Fibroblast of the aortic adventitia (primary cell): ENCODE measurements around the gene FLT1. TPM values are rescaled to one million over a fixed set of nuclear protein-coding genes. Genes with fewer than 3 reads are reported as not detected.

Experiments
- DNase-seq: peaks from one replicate; pipeline ENCODE4 v3.0.0-alpha.2; 2010; ENCODE audit warnings: low read depth
- H3K4me3 ChIP-seq: 2 replicates; pipeline ENCODE4 v1.5.1; 2011; ENCODE audit warnings: low read depth, mild to moderate bottlenecking, control low read depth, low read length, moderate library complexity
- total RNA-seq: library from RNA; depleted of rRNA; stranded (reverse); fragments of >200 nt; gene quantifications from 2 replicates; pipeline ENCODE4 v1.2.3, GENCODE V29; 2012; ENCODE audit warnings: low replicate concordance
- TF ChIP-seq, protein P1 (sequence below): IDR thresholded peaks from 2 replicates; pipeline ENCODE4 v1.5.1; 2011; ENCODE audit warnings: mild to moderate bottlenecking, low read length, control low read depth, inconsistent platforms; ENCODE audit not compliant: insufficient read depth

FLT1 gene
- total RNA-seq, 1 donor: 0.36 TPM

DNA sequence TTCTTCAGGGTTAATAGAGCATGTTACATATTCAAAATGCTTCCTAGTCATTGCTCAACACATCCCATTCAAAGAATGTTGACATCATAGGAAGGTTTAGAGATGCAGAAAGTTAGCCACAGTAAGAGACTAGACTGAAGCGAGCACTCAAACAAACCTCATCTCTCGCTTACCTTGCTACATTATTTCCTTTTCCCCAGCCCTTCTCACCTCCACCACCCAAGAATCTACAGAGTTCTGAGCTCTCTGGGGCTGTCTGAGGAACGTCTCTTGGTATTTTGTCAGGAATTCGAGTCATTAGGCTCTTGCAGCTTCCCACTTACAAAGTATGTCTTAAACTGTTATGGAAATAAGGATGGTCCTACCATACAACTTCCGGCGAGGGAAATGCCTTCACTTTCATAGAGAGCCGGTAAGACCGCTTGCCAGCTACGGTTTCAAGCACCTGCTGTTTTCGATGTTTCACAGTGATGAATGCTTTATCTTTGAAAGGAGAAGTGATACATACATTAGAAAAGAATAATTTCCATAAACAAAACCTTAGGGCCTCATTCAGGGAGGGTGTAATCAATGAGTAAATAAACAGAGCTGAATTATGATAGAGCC, 65.1 kb downstream of the FLT1 start:
- TF ChIP-seq, protein P1, sequence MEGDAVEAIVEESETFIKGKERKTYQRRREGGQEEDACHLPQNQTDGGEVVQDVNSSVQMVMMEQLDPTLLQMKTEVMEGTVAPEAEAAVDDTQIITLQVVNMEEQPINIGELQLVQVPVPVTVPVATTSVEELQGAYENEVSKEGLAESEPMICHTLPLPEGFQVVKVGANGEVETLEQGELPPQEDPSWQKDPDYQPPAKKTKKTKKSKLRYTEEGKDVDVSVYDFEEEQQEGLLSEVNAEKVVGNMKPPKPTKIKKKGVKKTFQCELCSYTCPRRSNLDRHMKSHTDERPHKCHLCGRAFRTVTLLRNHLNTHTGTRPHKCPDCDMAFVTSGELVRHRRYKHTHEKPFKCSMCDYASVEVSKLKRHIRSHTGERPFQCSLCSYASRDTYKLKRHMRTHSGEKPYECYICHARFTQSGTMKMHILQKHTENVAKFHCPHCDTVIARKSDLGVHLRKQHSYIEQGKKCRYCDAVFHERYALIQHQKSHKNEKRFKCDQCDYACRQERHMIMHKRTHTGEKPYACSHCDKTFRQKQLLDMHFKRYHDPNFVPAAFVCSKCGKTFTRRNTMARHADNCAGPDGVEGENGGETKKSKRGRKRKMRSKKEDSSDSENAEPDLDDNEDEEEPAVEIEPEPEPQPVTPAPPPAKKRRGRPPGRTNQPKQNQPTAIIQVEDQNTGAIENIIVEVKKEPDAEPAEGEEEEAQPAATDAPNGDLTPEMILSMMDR: no peak
- DNase-seq: no peak
- no peak overlapping the region for H3K4me3 ChIP-seq

DNA sequence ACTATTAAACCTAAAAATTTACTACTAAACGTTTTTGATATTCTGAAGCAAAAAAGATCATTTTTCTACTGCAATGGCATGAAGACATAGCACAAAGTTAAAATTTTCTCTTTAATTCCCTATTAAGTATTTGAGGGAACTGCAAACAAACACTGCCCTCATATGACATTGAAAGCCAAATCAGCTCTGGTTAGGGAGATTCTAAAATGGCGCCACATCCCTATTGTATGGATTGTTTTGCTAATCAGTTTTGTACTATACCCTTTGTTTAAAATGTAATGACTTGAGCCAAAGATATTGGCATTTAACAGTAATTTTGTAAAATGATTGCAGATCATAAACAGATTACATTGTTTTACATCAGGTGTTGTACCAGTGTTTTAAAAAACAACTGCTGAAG, 65.8 kb downstream of the FLT1 start:
- TF ChIP-seq, protein P1: no peak
- no peak overlapping the region for H3K4me3 ChIP-seq
- no peak for DNase-seq

DNA sequence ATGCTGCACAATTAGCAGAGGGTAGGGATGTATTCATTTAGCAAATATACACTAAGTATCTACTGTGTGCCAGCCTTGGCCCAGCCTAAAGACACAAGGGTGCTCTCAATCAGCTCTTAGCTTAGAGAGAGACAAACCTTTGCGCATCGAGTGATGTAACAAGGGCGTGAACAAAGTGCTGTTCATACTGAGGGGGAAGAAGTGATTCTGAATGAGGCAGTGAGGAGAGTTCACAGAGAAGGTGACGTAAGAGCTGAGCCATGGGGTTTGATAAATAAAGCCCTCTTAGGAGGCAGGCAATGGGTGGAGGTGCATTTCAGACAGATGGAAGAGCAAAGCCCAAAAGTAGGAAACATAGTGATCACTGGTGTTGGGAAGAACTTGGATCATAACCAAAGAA, 68.5 kb downstream of the FLT1 start:
- no peak for DNase-seq
- TF ChIP-seq, protein P1: no peak
- no peak overlapping the region for H3K4me3 ChIP-seq

DNA sequence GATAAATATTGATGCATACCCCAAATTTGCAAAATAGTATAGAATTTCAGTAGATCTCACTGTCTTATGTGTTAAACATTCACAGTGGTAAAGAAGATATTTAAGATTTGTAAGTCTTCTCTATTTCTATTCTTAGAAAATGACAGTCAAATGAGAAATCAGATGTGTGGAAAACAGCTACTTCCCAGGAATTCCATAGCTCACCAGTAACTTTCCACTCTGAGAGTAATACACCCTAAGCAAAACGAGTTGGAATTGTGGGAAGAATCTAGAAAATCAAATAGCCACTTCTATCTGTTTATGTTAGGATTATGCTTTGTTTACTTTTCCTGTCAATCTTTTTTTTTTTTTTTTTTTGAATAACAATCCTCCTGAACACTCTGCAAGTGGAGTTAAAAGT, 69.1 kb downstream of the FLT1 start:
- no peak for DNase-seq
- TF ChIP-seq, protein P1: no peak
- no peak overlapping the region for H3K4me3 ChIP-seq

DNA sequence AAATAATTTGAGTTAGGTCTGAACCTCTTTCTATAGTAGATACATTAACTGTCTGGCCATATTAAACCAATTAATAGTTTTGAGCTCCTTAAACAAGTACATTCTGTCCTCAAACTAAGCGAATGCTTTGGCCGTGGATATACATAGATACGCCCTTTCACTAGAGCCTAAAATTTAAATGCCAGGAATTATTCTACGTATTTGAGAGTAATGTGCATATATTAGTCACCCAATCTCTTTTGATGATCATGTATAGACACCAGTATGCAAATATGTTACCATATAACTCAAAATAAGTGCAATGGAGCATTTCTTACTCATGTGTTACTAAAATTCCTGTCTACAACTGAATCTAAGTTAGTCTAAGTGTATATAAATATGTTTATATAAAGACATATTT, 70.4 kb downstream of the FLT1 start:
- no peak overlapping the region for H3K4me3 ChIP-seq
- TF ChIP-seq, protein P1: no peak
- DNase-seq: no peak

DNA sequence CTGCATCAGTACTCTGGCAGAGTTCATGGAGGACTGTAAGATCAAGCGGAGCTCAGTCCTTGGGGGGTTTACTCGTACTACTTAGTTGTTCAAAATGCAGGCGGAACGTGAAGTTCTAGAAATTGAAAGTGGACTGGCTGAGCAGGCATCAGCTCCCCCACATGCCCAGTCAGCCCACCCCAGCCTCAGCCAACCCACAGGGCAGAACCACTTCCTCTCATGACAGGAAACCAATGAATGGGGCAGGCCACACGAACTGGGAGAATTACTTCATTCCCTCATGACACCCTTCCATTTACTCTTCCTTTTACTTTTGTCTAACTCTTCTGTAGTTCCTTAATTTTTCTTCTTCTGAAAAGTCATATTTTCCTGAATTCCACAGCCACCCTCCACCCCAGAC, 71.9 kb downstream of the FLT1 start:
- H3K4me3 ChIP-seq: no peak overlapping the region
- DNase-seq: no peak
- TF ChIP-seq, protein P1: no peak
